ENCODE measurements around the gene ESRRG. TPM values are rescaled to one million over a fixed set of nuclear protein-coding genes. Genes with fewer than 3 reads are reported as not detected.

Gene ESRRG
- total and polyA plus RNA-seq, 2 of the 8 experiments (the other 6 are each of a cell fraction or from before 2014, with no cell fraction given), result 0.59 to 1.4 TPM

DNA sequence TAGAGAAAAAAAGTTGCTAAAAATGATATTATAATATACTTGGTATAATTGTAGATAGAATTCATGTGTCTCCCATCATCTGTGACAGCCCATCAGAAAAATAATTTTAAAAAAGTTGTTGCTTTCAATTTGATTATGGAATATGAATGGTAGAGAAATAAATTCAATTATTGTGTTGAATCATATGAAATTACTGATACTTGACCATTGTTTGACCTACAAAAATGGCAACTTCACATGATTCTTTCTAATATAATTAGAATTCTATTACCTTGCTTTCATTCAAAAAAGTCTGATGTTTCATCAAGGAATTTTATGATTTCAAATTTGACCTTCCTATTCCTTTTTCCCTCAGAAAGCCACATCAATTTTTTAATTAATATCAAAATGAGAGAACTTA is 11.5 kb downstream of the ESRRG start (continued):
- TF ChIP-seq, protein P1, sequence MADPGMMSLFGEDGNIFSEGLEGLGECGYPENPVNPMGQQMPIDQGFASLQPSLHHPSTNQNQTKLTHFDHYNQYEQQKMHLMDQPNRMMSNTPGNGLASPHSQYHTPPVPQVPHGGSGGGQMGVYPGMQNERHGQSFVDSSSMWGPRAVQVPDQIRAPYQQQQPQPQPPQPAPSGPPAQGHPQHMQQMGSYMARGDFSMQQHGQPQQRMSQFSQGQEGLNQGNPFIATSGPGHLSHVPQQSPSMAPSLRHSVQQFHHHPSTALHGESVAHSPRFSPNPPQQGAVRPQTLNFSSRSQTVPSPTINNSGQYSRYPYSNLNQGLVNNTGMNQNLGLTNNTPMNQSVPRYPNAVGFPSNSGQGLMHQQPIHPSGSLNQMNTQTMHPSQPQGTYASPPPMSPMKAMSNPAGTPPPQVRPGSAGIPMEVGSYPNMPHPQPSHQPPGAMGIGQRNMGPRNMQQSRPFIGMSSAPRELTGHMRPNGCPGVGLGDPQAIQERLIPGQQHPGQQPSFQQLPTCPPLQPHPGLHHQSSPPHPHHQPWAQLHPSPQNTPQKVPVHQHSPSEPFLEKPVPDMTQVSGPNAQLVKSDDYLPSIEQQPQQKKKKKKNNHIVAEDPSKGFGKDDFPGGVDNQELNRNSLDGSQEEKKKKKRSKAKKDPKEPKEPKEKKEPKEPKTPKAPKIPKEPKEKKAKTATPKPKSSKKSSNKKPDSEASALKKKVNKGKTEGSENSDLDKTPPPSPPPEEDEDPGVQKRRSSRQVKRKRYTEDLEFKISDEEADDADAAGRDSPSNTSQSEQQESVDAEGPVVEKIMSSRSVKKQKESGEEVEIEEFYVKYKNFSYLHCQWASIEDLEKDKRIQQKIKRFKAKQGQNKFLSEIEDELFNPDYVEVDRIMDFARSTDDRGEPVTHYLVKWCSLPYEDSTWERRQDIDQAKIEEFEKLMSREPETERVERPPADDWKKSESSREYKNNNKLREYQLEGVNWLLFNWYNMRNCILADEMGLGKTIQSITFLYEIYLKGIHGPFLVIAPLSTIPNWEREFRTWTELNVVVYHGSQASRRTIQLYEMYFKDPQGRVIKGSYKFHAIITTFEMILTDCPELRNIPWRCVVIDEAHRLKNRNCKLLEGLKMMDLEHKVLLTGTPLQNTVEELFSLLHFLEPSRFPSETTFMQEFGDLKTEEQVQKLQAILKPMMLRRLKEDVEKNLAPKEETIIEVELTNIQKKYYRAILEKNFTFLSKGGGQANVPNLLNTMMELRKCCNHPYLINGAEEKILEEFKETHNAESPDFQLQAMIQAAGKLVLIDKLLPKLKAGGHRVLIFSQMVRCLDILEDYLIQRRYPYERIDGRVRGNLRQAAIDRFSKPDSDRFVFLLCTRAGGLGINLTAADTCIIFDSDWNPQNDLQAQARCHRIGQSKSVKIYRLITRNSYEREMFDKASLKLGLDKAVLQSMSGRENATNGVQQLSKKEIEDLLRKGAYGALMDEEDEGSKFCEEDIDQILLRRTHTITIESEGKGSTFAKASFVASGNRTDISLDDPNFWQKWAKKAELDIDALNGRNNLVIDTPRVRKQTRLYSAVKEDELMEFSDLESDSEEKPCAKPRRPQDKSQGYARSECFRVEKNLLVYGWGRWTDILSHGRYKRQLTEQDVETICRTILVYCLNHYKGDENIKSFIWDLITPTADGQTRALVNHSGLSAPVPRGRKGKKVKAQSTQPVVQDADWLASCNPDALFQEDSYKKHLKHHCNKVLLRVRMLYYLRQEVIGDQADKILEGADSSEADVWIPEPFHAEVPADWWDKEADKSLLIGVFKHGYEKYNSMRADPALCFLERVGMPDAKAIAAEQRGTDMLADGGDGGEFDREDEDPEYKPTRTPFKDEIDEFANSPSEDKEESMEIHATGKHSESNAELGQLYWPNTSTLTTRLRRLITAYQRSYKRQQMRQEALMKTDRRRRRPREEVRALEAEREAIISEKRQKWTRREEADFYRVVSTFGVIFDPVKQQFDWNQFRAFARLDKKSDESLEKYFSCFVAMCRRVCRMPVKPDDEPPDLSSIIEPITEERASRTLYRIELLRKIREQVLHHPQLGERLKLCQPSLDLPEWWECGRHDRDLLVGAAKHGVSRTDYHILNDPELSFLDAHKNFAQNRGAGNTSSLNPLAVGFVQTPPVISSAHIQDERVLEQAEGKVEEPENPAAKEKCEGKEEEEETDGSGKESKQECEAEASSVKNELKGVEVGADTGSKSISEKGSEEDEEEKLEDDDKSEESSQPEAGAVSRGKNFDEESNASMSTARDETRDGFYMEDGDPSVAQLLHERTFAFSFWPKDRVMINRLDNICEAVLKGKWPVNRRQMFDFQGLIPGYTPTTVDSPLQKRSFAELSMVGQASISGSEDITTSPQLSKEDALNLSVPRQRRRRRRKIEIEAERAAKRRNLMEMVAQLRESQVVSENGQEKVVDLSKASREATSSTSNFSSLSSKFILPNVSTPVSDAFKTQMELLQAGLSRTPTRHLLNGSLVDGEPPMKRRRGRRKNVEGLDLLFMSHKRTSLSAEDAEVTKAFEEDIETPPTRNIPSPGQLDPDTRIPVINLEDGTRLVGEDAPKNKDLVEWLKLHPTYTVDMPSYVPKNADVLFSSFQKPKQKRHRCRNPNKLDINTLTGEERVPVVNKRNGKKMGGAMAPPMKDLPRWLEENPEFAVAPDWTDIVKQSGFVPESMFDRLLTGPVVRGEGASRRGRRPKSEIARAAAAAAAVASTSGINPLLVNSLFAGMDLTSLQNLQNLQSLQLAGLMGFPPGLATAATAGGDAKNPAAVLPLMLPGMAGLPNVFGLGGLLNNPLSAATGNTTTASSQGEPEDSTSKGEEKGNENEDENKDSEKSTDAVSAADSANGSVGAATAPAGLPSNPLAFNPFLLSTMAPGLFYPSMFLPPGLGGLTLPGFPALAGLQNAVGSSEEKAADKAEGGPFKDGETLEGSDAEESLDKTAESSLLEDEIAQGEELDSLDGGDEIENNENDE (IDR thresholded peaks at IDR 0.05; ENCODE audit: insufficient replicate concordance, low read length), result no peak
- TF ChIP-seq CREB1 (IDR thresholded peaks at IDR 0.05) (no peak), SIRT6 (IDR thresholded peaks at IDR 0.05; ENCODE audit: low read length) (no peak), SAP30 (IDR thresholded peaks at IDR 0.05; ENCODE audit: insufficient read depth, insufficient replicate concordance, low read length) (no peak), JUN (IDR thresholded peaks at IDR 0.05; ENCODE audit: low read depth, low read length) (no peak), SP2 (IDR thresholded peaks at IDR 0.05; ENCODE audit: low read length) (no peak), HDAC6 (IDR thresholded peaks at IDR 0.05; ENCODE audit: low read depth, low read length) (no peak), EGR1 (IDR thresholded peaks at IDR 0.05; ENCODE audit: borderline replicate concordance, low read depth, low read length) (no peak)
- TF ChIP-seq, protein P2, sequence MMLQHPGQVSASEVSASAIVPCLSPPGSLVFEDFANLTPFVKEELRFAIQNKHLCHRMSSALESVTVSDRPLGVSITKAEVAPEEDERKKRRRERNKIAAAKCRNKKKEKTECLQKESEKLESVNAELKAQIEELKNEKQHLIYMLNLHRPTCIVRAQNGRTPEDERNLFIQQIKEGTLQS (IDR thresholded peaks at IDR 0.05; ENCODE audit: insufficient read depth, low read depth, low read length), result no peak
- TF ChIP-seq, protein P3, sequence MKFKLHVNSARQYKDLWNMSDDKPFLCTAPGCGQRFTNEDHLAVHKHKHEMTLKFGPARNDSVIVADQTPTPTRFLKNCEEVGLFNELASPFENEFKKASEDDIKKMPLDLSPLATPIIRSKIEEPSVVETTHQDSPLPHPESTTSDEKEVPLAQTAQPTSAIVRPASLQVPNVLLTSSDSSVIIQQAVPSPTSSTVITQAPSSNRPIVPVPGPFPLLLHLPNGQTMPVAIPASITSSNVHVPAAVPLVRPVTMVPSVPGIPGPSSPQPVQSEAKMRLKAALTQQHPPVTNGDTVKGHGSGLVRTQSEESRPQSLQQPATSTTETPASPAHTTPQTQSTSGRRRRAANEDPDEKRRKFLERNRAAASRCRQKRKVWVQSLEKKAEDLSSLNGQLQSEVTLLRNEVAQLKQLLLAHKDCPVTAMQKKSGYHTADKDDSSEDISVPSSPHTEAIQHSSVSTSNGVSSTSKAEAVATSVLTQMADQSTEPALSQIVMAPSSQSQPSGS (IDR thresholded peaks at IDR 0.05; ENCODE audit: low read length), result no peak

Measured in H1 (cell line).